Chondrocyte (in vitro differentiated cells): ENCODE results near the gene P2RX2. TPM values are rescaled to one million over a fixed set of nuclear protein-coding genes. Genes with fewer than 3 reads are reported as not detected.
A peak's percentile ranks its signal among the peaks of the same experiment; 100 is the strongest.

Experiments
- DNase-seq: peaks from one replicate; pipeline ENCODE4 v3.0.0; 2021; ENCODE audit warnings: mixed read lengths, low spot score
- H3K27ac Mint-ChIP-seq: one replicate; pipeline ENCODE4 v1.8.0; 2021; ENCODE audit warnings: mild to moderate bottlenecking, moderate library complexity, mixed read lengths; ENCODE audit not compliant: unreplicated experiment
- H3K27me3 Mint-ChIP-seq: 2 replicates; pipeline ENCODE4 v1.8.0; 2021; ENCODE audit warnings: low read depth, mixed read lengths
- H3K36me3 Mint-ChIP-seq: 2 replicates; pipeline ENCODE4 v1.8.0; 2021; ENCODE audit warnings: low read depth, mixed read lengths
- H3K4me1 Mint-ChIP-seq: 2 replicates; pipeline ENCODE4 v1.8.0; 2021; ENCODE audit warnings: low read depth, mild to moderate bottlenecking, mixed read lengths
- H3K4me3 Mint-ChIP-seq: one replicate; pipeline ENCODE4 v1.8.0; 2021; ENCODE audit warnings: mild to moderate bottlenecking, moderate library complexity, mixed read lengths; ENCODE audit not compliant: unreplicated experiment
- H3K9me3 Mint-ChIP-seq: 2 replicates; pipeline ENCODE4 v1.8.0; 2021; ENCODE audit warnings: low read depth, mixed read lengths
- CTCF ChIP-seq: fragments of 200-600 bp; sonication (generic); IDR thresholded peaks from 2 replicates; pipeline ENCODE4 v1.5.0; 2021; ENCODE audit warnings: antibody characterized with exemption, mild to moderate bottlenecking, moderate library complexity
- total RNA-seq: library from RNA; stranded (reverse); gene quantifications from 3 replicates; pipeline ENCODE4 v1.2.1, GENCODE V29; 2021

P2RX2 gene
- total RNA-seq, 1 donor from 2014 or later = not detected

DNA sequence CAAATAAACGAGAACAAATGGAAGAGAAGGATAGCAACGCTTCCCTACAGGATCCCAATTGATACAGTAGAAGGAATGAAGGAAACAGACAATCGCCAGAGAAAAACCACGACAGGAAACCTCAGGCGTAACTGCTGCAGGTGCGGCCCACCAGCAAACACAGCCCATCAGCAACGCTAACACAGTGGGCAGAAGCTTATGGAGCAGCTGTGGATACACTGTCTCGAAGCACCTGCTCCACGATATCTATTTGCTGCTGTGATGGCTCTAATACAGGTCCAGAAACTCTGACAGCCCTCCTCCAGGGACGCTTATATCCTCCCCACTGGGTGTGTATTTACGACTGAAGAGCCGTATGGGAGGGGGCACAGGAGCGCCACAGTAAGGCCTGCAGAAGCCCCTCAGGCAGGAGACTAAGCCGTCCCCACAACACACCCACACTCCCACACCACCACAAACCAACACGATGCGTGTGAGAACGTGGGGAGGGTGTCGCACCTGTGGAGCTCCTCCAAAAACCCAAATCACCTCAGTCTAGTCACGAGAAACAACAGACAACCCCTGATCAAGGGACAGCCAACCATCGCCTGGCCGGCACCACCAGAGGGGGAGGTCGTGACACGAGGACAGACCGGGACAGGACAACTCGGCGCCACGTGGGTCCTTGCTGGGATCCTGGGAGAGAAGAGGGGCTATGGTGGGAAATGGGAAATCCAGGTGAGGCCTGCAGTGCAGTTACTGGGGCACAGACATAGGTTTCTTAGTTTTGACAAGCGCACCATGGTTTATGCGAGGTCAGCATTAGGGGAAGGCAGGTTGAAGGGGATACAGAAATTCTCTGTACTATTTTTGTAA, 44.6 kb downstream of the P2RX2 start:
- no peak overlapping the region for H3K4me3 Mint-ChIP-seq
- no peaks in the 10 kb centered on the region for H3K27me3 Mint-ChIP-seq
- H3K36me3 Mint-ChIP-seq = peaks cover 56% of the 10 kb centered on the region
- TF ChIP-seq CTCF = no peak
- H3K27ac Mint-ChIP-seq = no peak overlapping the region
- no peaks in the 10 kb centered on the region for H3K4me1 Mint-ChIP-seq
- peak; percentile 89 for DNase-seq
- no peaks in the 10 kb centered on the region for H3K9me3 Mint-ChIP-seq

DNA sequence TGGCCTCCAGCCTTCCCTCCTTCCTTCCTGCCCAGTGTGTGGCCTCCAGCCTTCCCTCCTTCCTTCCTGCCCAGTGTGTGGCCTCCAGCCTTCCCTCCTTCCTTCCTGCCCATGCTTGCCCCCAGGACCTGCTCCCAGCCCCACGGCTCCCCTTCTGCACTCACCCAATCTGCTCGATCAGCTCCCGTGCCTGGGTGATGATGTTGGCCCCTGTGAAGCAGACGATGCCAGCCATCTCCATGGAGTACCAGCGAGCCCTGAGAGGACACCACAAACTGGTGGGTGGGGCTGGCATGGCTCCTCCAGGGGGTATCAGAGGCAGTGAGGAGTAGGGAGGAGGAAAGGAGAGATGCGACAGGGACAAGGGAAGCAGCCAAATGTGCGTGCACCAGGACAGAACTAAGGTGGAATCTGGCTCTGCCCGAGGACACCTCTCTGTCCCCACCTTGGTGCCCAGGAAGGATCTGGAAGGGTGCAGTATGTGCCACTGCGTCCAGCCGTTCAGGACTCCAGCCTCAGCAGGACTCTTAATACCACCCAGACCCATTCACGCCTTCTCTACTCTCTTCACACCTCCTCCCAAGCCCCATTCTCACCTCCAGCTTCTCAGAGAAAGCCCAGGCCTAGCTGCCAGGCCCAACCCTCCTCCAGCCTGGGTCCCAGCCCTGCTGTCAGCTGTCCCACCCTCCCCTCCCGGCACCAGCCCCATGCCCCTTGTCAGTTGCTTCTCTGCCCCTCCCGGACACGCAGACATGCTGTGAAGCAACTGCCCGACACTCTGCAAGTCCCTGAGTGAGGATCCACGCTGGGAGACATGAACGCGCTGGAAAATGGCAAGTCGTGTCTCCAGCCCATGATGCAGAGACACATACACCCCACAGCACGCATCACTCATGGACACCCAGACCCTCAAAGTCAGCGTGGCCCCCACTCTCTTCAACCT, 45.9 kb downstream of the P2RX2 start:
- Mint-ChIP-seq H3K4me3 (no peak overlapping the region), H3K27ac (no peak overlapping the region), H3K36me3 (peaks cover 57% of the 10 kb centered on the region), H3K4me1 (no peaks in the 10 kb centered on the region), H3K27me3 (no peaks in the 10 kb centered on the region), H3K9me3 (no peaks in the 10 kb centered on the region)
- no peak for TF ChIP-seq CTCF
- peak; percentile 88 for DNase-seq

DNA sequence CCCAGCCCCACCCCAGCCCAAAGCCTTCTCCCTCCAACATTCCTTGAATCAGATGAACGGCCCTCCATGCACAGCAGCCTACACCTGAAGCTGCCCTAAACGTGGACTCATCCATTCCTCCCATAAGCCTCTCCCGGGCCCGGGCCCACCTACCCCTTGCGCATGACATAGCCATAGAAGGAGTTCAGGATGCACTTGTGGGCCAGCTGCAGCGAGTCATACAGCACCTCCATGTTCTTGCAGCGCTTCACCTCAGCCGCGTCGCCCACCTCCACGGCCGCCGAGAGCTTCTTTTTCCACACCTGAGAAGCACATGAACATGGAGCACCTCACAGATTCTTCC, 46.5 kb downstream of the P2RX2 start:
- H3K36me3 Mint-ChIP-seq = peaks cover 56% of the 10 kb centered on the region
- no peaks in the 10 kb centered on the region for H3K4me1 Mint-ChIP-seq
- no peaks in the 10 kb centered on the region for H3K9me3 Mint-ChIP-seq
- no peak for TF ChIP-seq CTCF
- no peak overlapping the region for H3K27ac Mint-ChIP-seq
- no peaks in the 10 kb centered on the region for H3K27me3 Mint-ChIP-seq
- DNase-seq = peak; percentile 82
- no peak overlapping the region for H3K4me3 Mint-ChIP-seq

DNA sequence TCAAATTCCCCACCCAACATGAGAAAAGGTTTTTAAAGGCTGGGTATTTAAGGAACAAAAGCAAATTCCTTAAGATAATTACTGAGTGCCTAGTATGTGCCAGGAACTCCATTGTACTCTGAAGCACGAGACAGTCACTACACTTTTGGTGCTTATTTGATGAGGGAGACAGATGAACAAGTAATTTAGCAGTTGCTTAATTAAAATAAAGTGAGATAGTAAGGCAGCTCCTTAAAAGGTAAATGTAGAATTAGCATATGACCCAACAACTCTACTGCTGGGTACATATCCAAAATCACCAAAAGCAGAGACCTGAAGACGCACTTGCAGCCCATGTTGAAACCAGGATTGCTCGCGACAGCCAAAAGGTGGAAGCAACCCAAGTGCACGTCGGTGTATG, 47.2 kb downstream of the P2RX2 start:
- no peaks in the 10 kb centered on the region for H3K27me3 Mint-ChIP-seq
- DNase-seq = no peak
- peaks cover 55% of the 10 kb centered on the region for H3K36me3 Mint-ChIP-seq
- no peaks in the 10 kb centered on the region for H3K4me1 Mint-ChIP-seq
- no peak overlapping the region for H3K4me3 Mint-ChIP-seq
- H3K9me3 Mint-ChIP-seq = no peaks in the 10 kb centered on the region
- H3K27ac Mint-ChIP-seq = no peak overlapping the region
- no peak for TF ChIP-seq CTCF
